Amniotic stem cell (primary cell): Measurements from ENCODE around the gene NCKAP5.

Experiments
- DNase-seq: peaks from one replicate; lab custom pipeline; 2025; lab: John Stamatoyannopoulos, UW

The NCKAP5 gene

DNA sequence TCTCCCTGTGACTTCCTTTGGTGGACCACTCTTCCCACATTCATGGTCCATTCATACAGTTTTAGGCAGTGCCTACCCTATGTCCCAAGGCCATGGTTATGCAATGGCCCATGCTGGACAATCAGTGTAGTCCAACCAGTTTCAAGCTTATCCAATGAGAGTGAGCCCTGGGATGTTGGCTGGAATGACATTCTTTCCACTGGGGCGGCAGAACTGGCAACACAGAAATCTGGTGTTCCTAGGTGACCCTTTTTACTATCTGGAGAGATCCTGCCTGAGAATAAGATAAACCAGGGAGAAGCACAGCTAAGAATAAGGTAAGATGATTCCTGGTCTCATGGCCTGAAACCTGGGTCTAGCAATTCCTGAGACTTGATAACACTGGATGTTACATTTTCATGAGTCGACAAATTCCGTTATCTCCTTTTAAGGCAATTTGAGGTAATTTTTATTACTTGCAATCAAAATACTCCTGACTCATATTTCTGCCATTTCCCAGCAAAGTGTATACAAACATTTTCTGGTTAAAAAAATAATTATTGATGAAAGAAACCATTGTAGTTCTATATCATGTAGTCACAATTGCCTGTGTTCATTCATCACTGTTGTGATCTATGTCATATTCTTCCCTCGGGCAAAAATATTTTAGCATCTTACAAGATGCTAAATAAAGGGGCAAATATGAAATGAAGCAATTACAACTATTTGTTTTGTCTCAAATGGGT lies 626.8 kb downstream of the NCKAP5 start:
- no peak for DNase-seq

DNA sequence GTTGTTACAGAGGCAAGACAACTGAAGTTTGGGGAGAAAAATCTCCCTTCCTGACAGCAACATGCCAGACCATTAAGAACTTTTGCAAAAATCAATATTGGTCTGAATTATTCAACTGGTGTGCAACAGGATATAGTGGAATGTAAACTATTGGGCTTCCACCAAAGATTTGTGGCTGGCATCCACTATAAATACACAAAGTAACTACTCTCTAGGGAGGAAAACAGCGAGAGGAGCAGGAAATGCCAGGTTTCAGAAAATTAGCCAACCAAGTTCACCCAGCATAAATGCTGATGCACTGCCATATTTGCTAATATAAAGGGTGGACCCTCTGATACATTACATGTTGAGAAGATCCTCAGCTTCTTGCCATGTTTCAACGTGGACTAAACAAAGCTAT lies 630.6 kb downstream of the NCKAP5 start:
- DNase-seq, result no peak

DNA sequence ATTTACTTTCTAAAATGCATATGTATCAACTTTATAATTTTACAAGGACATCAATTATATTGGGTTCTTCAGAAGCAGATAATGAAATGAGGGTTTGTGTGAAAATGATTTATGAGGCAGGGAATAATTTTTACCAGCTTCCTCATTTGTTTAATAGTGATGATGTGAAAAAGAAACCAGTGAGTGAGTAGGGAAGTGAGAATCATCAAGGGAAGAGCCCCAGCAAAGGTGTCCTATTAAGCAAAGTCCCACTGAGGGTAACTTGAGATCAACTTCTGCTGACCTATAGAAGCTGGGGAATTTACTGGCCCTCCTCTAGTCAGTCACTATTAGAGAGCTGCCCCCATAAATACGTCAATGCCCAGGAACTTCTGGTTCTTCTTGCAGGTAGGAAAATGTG lies 631.5 kb downstream of the NCKAP5 start:
- DNase-seq, result no peak

DNA sequence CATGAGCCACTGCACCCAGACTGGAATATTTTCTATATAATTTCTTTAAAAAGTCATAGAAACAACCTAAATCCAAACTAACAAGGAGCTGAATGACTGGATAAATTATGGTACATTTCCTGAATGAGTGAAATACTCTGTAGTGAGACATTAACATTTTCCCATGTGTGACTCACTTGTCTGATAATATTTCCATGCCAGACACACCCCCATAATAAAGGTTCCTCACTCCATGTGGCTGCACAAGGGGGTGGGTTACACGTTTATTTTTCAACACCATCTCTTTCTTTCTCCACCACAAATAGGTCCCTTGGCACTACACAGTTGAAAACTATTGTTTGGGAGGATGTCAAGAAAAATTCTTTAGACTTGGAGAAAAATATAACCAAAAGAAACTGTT lies 632.0 kb downstream of the NCKAP5 start:
- DNase-seq, result no peak

DNA sequence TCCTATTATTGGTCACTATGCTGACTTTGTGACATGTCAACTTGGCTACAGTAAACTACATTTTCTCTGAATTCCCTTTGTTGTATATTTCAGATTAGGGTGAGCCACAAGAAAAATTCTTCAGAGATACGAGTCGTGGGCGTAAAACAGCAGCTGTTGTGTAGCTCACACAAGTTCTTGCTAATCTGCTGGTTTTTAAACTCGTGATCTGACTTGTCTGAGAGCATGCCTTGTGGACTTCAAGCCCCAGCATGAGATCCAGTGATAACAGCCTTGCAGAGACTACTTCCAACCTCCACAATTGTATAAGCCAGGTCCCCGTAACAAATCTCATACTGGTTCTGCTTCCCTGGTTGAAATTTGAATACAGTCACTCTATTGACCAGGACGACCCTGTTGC lies 638.5 kb downstream of the NCKAP5 start:
- no peak for DNase-seq

DNA sequence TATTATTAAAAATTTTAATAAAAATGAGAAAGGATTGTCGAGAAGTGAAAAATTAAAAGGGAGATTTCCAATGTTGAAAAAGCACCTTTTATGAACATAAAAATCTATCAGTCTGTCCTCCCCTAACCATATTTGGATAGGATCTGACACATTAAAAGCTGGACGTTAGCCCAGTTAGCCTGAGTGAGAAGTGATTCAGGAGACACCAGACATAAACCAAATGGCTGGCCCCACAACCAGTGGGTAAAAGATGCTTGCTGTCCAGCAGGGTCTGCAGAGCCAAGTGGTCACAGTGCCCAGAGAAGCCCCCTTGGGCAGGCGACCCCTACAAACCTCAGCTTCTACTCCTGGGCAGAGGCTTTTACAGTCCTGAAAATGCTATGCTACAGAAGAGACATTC lies 644.5 kb downstream of the NCKAP5 start:
- no peak for DNase-seq

DNA sequence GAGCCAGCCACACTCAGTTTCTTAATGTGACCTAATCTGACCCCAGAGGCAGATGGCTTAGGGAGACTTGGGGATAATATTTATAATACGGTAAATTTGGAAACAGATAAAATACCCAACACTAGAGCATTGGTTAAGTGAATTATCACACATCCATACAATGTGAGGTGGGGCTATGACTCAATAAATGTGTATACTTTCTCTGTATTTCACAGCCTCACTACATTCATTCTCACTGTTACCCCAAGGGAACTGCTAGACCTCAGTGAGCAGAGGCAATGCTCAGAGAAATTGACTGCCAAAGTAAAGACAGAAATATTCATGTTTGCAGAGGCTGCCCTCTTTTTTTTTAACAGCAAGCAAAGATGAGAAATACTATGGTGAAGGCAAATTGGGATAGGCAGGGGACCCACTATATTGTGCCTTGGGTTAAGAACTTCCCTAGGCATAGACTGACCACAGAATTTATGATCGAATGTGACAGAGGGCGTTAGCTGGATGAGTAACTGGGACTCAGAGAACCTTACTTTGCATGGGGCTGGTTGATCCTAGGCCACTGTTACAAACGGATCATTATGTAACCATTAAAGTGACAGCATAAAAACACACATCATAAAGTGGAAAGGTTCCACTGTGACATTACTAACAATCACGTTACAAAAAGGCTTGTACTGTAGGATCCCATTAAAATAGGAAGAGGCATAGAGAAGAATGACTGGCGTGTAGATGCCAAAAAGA lies 652.3 kb downstream of the NCKAP5 start:
- DNase-seq, result no peak

DNA sequence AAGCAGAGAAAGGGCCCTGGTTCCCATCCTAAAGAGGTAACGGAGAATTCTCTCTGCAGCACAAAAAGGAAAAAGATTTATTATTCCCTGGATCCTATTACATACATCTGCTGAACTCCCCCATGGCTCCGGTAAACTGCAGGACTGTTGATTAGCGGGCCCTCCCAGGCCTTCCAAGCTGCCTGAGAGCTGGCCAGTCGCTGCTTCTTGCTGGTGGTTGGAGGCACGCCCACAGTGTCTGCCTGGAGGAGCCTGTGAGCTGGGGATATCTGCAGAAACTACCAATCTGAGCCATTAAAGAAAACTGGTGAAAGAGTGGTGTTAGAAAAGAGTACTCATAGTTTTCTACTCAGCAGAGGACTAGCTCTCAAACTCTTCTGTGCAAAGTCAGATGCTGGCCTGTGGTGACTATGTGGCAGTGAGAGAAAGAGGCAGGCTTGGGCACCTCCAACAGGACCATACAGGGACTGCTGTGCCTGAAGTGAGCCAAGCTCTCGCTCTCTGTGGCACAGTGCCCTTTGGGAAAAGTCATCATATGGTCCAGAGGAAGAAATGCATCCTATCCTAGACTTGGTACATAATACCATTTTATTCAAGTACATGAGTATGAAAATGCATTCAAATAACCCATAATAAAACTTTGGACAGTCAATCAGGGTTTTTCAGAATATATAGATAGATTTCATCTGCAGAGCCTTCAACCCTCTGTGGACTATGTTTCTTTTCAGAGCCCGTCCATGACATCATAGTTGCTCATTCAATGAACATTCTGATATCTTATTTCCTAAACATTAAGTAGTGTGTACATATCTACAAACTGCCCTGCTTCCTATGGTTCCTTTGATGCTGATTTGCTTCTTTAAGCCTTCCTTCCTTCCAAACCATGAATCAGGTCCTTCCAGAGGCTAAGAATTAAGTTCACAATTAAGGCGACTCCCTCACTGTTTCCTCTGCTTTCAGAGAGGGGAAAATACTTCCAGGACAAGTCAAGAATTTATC lies 656.2 kb downstream of the NCKAP5 start:
- DNase-seq, result no peak

DNA sequence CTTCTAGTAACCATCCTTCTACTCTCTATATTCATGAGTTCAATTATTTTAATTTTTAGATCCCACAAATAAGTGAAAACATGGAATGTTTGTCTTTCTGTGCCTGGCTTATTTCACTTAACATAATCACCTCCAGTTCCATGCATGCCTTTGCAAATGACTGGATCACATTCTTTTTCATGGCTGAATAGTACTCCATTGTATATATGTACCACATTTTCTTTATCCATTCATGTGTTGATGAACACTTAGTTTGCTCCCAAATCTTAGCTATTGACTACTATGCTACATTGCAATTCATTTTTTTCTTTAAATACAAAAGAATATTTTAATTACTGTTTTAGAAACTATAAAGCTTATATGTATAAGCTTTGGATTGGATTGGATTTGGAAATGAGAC lies 657.8 kb downstream of the NCKAP5 start:
- DNase-seq, result no peak

DNA sequence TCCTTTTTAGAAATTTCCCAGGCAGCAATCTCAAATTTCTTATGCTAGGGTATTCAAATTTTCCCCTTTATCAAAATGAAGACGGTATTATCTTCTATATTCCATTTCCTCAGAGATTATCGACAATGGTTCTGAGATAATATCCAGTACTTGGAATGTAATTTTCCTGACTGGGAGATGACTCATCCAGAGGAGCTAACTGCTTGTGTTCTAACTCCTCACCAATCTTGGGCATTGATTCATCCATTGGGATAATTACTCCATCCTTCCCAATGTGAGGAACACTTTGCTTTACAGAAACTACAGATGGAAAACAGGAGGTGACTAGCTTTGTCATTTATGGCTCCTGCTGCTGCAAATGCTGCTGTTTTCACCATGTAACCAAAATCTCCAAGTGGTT lies 658.8 kb downstream of the NCKAP5 start:
- DNase-seq, result no peak

DNA sequence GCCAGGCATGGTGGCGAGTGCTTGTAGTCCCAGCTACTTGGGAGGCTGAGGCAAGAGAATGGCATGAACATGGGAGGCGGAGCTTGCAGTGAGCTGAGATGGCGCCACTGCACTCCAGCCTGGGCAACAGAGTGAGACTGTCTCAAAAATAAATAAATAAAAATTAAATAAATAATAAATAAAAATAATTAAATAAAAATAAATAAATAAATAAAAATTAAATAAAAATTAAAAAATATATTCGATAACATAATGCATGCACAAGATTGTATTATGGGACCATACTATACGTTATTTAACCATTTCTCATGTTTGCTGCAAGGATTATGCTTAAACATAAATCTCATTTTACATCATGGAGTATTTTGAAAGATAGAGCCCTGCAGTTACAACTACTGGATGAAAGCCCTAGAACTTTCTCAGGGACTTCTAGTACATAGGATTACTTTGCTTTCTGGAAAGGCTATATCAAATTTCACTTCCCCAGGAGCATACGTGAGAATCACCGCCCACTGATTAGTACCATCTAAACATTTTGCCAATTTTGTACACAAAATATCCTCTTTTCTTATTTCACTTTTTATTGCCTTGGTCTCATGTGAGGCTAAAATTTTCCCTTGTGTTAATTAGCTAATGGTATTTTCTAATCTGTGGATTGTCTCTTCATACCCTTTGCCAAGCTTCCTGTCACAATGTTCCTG lies 664.0 kb downstream of the NCKAP5 start:
- DNase-seq, result no peak

DNA sequence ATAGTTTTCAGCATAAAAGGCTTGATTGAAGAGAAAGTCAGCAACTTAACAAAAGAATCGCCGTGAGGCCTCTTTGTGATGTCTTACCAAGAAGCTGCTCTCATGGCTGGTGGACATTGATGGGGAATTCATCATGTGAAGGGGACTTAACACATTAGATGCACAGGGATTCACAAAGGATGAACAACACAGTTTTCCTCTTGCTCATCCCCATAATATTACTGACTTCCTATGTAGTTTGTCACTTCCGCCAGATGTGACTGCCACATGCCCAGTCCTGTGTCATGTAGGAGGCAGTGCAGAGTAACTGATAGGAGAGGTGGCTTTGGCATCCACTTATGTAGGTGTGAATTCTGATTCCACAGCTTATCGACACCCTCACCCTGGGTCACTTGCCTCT lies 665.6 kb downstream of the NCKAP5 start:
- DNase-seq, result no peak

DNA sequence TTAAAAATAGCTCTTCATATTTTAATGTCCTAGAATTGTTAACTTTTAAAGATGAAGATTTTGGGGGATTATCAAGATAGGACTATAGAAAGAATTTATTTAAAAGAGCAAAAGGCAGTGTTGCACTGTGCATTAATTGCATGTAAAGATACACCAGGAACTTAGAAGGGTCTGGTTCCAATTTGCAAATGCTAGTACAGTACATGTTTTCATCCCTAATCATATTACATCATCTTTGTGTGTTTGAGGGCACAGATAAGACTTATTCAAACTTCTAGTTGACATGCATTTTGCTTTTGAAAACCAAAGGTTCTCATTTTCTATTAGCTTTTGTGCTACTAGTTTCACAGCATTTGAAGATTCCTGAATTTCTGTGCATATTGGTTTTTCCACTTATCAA lies 666.6 kb downstream of the NCKAP5 start:
- DNase-seq, result no peak

DNA sequence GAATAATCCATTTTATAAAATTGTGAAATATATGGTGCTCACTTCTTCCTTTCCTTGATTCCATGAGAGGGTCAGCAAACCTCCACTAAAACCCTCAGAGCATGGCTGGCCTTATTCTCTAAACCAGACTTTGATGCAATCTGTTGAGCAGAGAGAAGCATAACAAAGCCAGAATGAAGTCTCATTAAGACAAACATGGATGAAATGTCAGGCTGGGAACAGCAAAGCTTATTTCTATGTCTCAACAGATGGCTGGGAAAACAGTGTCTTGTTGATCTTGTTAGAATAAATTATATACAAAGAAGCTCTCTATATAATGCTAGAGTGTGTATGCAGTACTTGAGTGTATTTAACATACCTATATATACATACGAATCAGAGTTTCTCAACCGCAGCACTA lies 671.2 kb downstream of the NCKAP5 start:
- DNase-seq, result no peak

DNA sequence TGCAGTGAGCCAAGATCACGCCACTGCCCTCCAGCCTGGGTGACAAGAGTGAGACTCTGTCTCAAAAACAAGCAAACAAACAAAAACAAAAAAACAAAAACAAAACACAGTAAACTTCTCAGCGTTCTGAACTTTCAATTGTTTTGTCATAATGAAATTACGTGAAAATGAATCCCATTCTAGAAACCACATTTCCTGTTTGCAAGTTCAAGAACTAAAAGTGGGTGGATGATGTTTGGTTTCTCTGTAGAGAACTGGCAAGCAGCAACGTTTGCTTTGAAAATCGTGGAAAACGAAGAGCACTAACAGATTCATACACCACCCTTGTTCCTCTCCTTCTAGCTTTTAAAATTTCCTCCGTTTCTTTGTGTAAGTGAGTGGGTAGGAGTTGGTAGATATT lies 672.2 kb downstream of the NCKAP5 start:
- DNase-seq, result no peak

DNA sequence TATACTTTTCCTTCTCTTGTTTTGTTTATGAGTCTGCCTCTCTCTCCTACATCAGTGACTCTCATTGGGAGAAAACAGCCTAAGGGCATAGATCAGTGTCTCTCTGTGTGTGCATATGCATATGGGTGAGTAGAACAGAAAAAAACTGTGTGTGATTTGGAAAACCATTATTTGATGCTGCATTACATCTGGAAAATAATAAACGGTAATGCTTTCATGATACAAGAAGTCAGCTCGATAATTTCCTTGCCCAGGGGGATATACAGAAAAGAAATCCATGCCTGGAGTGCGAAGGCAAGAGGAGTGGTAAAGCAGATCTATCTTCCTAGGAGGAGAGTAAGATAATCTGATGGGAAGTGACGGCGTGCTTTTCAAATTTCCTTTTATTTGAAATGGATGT lies 676.8 kb downstream of the NCKAP5 start:
- DNase-seq, result no peak

DNA sequence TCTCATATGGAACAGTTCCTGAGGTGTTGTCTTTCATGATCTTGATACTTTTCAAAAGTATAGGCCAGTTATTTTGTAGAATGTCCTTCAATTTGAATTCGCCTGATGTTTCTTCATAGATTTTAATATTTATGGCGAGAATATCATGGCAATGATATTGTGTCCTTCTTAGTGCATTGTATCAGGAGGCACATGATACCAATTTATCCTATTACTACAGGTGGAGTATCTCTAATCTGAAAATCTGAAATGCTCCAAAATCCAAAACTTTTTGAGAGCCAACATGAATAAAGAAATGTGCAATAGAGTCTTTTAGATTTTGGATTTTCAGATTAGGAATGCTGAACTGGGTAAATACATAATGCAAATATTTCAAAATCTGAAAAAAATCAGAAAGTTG lies 681.7 kb downstream of the NCKAP5 start:
- no peak for DNase-seq

DNA sequence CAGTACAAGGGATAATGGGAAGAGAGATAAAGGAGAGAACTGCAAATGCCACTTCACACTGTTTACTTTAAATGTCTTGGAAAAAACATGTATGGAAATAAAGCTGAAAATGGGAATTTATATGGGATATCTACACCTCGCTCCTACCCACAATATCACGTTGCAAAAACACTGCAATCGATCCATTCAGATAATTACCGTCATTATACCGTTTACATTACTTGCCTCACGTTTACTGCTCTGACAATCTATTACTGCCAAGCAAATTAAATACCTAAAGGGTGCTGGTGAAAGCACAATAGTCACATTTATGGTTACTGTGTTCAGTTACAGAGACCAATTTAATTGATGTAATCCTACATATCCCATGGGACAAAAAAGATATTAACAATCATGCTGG lies 683.6 kb downstream of the NCKAP5 start:
- DNase-seq, result no peak

DNA sequence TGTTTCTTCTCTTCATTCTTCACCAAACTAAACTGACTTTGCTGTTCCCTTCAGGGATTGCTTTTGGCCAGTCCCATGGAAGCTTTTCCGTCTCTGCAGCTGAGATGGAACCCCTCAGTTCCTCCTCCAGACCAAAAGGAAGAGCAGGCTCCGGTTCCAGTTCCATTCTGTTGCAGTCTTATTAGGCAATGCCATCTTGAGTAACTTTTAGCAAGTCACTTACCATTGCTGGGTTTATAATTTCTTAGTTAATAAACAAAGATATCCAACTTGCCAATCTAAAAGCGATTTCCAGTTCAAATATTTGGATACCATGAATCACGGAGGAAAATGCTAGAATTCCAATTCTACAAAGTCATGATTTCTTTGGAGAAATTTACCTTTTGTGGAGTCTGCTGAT lies 684.0 kb downstream of the NCKAP5 start:
- DNase-seq, result no peak

DNA sequence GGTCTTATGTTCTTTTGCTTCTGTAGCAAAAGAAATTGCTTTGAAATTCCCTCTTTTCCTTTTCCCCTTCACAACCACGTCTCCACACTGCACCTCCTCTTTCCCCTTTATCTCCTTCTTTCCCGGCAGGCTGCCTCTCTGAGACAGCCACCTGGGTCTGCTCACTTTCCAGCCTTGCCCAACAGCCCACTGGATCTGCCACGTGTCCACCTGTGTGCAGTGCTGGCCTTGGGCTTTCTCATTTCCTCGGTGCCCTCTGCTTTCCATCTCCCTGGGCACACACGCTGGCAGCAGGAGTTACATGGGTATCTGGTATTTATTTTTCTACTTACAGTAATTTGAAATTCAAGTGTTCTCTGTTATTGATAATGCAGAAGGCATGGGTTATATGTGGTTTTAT lies 684.8 kb downstream of the NCKAP5 start:
- no peak for DNase-seq

DNA sequence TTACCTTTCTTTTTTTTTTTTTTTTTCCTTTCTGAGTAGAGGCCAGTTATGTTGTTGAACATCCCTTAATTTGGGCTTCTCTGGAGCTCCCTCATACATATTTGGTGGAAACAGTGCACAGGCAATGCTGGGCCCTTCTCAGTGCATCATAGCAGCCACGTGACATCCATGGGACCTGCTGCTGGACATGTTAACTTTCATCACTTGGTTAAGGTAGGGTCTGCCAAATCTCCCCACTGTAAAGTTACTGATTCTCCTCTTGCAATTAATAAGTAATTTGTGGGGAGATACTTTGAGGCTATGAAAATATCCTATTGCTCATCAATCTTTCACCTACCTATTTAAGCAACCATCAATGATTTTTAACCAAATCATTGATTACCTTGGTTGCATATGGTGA lies 686.7 kb downstream of the NCKAP5 start:
- DNase-seq, result no peak

DNA sequence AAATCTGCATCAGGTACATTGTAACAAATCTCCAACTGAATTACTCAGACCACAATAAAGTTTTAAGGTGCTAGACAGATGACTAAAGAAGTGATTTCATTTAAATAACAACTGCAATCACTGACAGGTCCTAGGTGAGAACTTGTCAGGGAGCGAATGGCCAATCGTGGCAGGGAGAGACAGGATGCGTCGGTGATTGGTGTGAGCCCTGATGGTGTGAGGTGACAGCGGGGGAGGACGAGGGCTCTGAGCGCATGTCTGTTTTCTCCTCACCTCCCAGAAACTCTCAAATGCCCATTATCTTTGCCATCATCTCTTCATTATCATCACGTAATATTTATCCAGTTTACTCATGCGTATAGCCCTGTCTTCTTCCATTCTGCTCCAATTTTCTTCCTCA lies 690.3 kb downstream of the NCKAP5 start:
- no peak for DNase-seq
